Glutamatergic neuron (in vitro differentiated cells): Measurements from ENCODE around the gene NUDCD3. TPM values are rescaled to one million over a fixed set of nuclear protein-coding genes. Genes with fewer than 3 reads are reported as not detected.

Experiments
- DNase-seq: peaks from one replicate; pipeline ENCODE4 v3.0.0; 2022
- H3K27ac Mint-ChIP-seq: one replicate; pipeline ENCODE4 v1.8.0; 2020; ENCODE audit warnings: mild to moderate bottlenecking, mixed read lengths, inconsistent platforms; ENCODE audit not compliant: unreplicated experiment
- H3K27me3 Mint-ChIP-seq: one replicate; pipeline ENCODE4 v1.8.0; 2020; ENCODE audit warnings: mild to moderate bottlenecking, moderate library complexity, mixed read lengths, inconsistent platforms; ENCODE audit not compliant: unreplicated experiment
- H3K36me3 Mint-ChIP-seq: one replicate; pipeline ENCODE4 v1.8.0; 2020; ENCODE audit warnings: mild to moderate bottlenecking, mixed read lengths, inconsistent platforms; ENCODE audit not compliant: unreplicated experiment
- H3K4me1 Mint-ChIP-seq: one replicate; pipeline ENCODE4 v1.8.0; 2020; ENCODE audit warnings: mild to moderate bottlenecking, low read depth, mixed read lengths, inconsistent platforms; ENCODE audit not compliant: unreplicated experiment
- H3K4me3 Mint-ChIP-seq: one replicate; pipeline ENCODE4 v1.8.0; 2020; ENCODE audit warnings: mild to moderate bottlenecking, mixed read lengths, inconsistent platforms; ENCODE audit not compliant: unreplicated experiment
- H3K9me3 Mint-ChIP-seq: one replicate; pipeline ENCODE4 v1.8.0; 2020; ENCODE audit warnings: mild to moderate bottlenecking, moderate library complexity, mixed read lengths, inconsistent platforms; ENCODE audit not compliant: unreplicated experiment
- total RNA-seq: library from RNA; stranded (reverse); fragmentation: NEBNext Ultra II Directional; extraction: Animal tissue kit (Norgen Biotek cat#: 25700); gene quantifications from one replicate; pipeline ENCODE4 v1.2.1, GENCODE V29; 2021; ENCODE audit not compliant: unreplicated experiment
- TF ChIP-seq, protein P1 (sequence below): fragments of 200-600 bp; sonication (generic); IDR thresholded peaks from one replicate; pipeline ENCODE4 v1.5.0; 2021; ENCODE audit not compliant: partially characterized antibody, unreplicated experiment

NUDCD3 gene
- total RNA-seq, 1 donor from 2014 or later = 151 TPM

DNA sequence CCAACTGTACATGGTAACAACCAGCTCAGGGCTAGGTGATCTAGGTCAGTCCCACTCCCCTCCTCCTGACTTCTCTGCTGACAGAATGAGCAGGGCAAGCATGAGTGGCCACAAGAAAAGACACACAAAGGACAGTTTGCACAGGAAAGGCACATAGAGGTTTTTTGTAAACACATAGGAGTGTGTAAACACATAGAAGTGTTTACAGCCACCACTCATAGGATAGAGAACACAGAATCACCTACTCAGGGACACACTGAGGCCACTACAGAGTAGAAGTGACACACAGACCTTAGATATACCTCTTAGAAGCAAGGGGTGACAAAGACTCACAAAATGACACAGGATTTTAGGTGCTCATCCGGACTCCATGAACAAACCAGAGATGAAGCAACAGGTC is 19.0 kb downstream of the NUDCD3 start:
- TF ChIP-seq, protein P1, sequence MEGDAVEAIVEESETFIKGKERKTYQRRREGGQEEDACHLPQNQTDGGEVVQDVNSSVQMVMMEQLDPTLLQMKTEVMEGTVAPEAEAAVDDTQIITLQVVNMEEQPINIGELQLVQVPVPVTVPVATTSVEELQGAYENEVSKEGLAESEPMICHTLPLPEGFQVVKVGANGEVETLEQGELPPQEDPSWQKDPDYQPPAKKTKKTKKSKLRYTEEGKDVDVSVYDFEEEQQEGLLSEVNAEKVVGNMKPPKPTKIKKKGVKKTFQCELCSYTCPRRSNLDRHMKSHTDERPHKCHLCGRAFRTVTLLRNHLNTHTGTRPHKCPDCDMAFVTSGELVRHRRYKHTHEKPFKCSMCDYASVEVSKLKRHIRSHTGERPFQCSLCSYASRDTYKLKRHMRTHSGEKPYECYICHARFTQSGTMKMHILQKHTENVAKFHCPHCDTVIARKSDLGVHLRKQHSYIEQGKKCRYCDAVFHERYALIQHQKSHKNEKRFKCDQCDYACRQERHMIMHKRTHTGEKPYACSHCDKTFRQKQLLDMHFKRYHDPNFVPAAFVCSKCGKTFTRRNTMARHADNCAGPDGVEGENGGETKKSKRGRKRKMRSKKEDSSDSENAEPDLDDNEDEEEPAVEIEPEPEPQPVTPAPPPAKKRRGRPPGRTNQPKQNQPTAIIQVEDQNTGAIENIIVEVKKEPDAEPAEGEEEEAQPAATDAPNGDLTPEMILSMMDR = no peak
- Mint-ChIP-seq H3K27ac (no peak overlapping the region), H3K4me3 (no peak overlapping the region), H3K27me3 (no peaks in the 10 kb centered on the region), H3K36me3 (no peaks in the 10 kb centered on the region), H3K9me3 (no peaks in the 10 kb centered on the region), H3K4me1 (peaks cover 19% of the 10 kb centered on the region)
- no peak for DNase-seq

DNA sequence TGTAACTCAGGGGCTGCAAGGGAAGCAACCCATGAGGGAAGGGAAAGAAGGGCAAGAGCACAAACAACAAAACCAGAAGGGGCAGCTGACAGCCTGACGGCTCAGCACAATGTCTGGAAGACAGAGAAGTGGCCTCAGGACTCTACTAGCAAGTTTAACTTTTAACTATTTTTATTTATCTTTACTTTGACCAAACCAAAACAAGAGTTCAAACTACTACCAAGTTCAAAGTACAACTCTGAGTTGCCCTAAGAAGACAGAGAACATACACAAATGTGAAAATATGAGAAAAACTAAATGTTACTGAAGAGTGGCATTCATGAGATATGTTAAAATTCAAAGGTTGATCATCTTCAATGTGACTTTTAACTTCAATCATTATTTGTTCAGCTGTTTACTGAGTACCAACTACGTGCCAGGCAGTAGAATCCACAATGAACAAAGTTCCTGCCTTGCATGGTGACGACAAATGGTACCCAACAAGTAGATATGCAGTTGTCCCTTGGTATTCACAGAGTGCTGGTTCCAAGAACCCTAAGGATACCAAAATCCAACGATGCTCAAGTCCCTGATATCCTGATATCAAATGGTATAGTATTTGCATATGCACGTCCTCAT is 19.7 kb downstream of the NUDCD3 start:
- no peaks in the 10 kb centered on the region for H3K27me3 Mint-ChIP-seq
- H3K36me3 Mint-ChIP-seq = no peaks in the 10 kb centered on the region
- no peak for DNase-seq
- no peaks in the 10 kb centered on the region for H3K9me3 Mint-ChIP-seq
- peaks cover 18% of the 10 kb centered on the region for H3K4me1 Mint-ChIP-seq
- H3K27ac Mint-ChIP-seq = no peak overlapping the region
- no peak overlapping the region for H3K4me3 Mint-ChIP-seq
- TF ChIP-seq, protein P1 = no peak

DNA sequence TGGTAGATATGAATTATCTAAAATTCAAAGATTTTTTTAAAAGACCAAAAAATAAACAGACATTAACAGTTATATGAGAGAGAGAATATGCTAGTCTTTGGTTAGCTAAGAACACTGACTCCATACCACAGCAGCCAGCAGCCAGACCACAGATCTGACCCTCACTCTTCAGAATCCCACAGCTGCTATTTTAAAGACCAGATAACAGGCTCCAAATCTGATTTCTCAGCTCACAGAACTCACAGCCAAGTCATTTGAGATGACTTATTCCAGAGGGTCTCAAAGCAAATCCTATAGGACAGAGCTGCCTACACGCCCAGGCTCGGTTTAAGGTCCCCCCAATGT is 20.4 kb downstream of the NUDCD3 start:
- TF ChIP-seq, protein P1 = no peak
- Mint-ChIP-seq H3K27me3 (no peaks in the 10 kb centered on the region), H3K4me3 (no peak overlapping the region), H3K4me1 (peaks cover 18% of the 10 kb centered on the region), H3K36me3 (no peaks in the 10 kb centered on the region), H3K27ac (peak overlapping the region; percentile 34), H3K9me3 (peaks cover under 1% of the 10 kb centered on the region)
- DNase-seq = no peak

DNA sequence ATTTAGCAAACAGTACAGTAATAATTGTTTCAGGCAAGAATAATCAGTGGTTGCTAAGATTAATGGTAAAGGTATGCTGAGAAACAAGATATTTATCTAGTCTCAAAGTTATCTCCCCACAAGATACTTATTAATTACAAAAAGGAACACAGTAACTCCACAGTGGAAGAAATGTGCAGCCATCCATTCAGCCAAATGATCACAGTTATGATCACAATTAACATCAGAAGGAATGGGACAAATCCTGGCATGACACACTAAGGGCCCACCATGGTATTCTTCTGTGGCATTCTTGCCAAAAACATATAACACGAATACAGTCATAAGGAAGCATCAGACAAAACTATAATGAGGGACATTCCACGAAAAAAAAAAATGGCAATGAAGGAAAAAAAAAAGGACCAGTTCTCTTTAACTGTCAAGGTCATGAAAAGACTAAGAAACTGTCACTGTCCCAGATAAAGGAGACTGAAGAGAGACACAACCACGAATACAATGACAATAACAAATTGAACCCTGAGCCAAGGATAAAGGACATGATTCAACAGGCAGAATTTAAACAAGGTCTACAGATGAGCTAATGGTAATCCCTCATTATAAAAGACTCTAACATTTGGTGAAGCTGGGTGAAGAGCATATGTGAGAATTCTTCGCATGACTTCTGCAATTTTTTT is 20.9 kb downstream of the NUDCD3 start:
- no peaks in the 10 kb centered on the region for H3K27me3 Mint-ChIP-seq
- H3K4me3 Mint-ChIP-seq = no peak overlapping the region
- H3K36me3 Mint-ChIP-seq = no peaks in the 10 kb centered on the region
- DNase-seq = no peak
- TF ChIP-seq, protein P1 = no peak
- peak overlapping the region; percentile 44 for H3K27ac Mint-ChIP-seq
- peaks cover 18% of the 10 kb centered on the region for H3K4me1 Mint-ChIP-seq
- H3K9me3 Mint-ChIP-seq = peaks cover 3% of the 10 kb centered on the region

DNA sequence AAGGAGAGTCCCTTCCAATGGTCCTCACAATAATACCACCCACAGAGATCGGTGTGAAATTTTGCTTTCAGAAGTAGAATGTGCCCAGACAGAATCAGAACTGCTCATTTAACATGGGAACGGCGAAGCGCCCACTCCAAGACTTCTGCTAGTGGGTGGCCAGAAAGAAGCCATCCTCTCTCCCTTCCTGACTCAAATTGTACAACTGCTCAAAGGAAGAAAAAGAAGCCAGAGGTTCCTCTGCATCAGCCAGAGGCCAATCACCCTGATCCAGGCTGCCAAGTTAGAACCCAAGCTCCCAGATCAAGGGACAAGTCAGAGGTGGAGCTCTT is 23.3 kb downstream of the NUDCD3 start:
- peaks cover 3% of the 10 kb centered on the region for H3K9me3 Mint-ChIP-seq
- no peak overlapping the region for H3K4me3 Mint-ChIP-seq
- peaks cover 9% of the 10 kb centered on the region for H3K4me1 Mint-ChIP-seq
- H3K27ac Mint-ChIP-seq = no peak overlapping the region
- no peaks in the 10 kb centered on the region for H3K36me3 Mint-ChIP-seq
- H3K27me3 Mint-ChIP-seq = no peaks in the 10 kb centered on the region
- TF ChIP-seq, protein P1 = no peak
- no peak for DNase-seq
